Spleen (tissue), 7 donors: Measurements from ENCODE around the gene CUX1.

Source experiments
- CTCF ChIP-seq, 11 experiments: fragments of 200-600 bp in 7 of 11; fragments of 450-650 bp in 4 of 11; sonication (generic) in 4 of 11; IDR thresholded peaks in 8 of 11; conservative IDR thresholded peaks in 3 of 11; 1 replicate in 7 of 11; 2 replicates in 4 of 11; pipeline versions ENCODE4 v1.4.0 to v1.8.0; 2016 to 2021; ENCODE audit warnings: antibody characterized with exemption in 11 of 11, inconsistent platforms in 4 of 11, mild to moderate bottlenecking in 1 of 11
- POLR2A ChIP-seq, 3 donors: fragments of 450-650 bp; IDR thresholded peaks; one replicate each; pipeline ENCODE4 v1.5.1; 2017; ENCODE audit warnings: antibody characterized with exemption in 3 of 3, mild to moderate bottlenecking in 1 of 3
- POLR2AphosphoS5 ChIP-seq, 3 donors: sonication (generic); formaldehyde crosslinking; IDR thresholded peaks; one replicate each; pipeline ENCODE4 v1.5.1; 2017; ENCODE audit warnings: antibody characterized with exemption in 3 of 3
- donor health status: DM: no; HTN: no; CAD: no; lungs with moderate emphysema.
- donor health status: DM: no; HTN: no; CAD: no.
- donor health status: DM: no; HTN: no; CAD: no.

DNA sequence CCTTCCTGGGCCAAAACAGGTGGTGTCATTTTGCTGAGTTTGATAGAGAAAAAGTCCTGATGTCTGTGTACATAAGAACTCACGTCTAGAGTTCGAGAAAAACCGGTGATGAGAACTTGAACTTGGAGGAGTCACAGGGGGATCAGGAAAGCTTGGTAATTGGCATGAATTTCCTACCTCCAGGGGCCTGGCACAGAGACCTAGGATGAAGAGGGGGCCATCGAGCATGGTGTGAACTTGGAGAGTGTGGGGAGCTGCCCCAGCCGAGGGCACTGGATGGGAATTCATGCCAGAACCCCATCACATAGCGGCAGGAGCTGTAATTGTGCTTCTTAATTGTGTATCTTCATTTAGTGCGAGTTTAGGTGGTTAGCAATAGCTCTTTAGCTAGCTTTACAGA lies 82.2 kb downstream of the CUX1 start:
- TF ChIP-seq POLR2A (IDR thresholded peaks at IDR 0.05) (no peak), CTCF (IDR thresholded peaks at IDR 0.05 in 8 of 11, conservative IDR thresholded peaks at IDR 0.05 in 3 of 11) (no peak), POLR2AphosphoS5 (IDR thresholded peaks at IDR 0.05) (no peak)
